HS-27A (cell line): ENCODE results near the gene ZBTB20.

ENCODE experiments used
- DNase-seq: peaks from one replicate; pipeline ENCODE4 v3.0.0-alpha.2; 2012; ENCODE audit warnings: low read depth, missing footprints

The ZBTB20 gene

GRCh38 chr3:114928989-114929640, 218.0 kb downstream of the ZBTB20 start:
- no peak for DNase-seq

GRCh38 chr3:114904633-114905032, 242.5 kb downstream of the ZBTB20 start:
- DNase-seq = no peak

- no peak for DNase-seq
These were observed 243.9 kb downstream of the ZBTB20 start for GRCh38 chr3:114903213-114903612.

GRCh38 chr3:114902691-114903101, 244.4 kb downstream of the ZBTB20 start:
- DNase-seq = no peak

- no peak for DNase-seq
These were observed 246.2 kb downstream of the ZBTB20 start for GRCh38 chr3:114900908-114901307.

GRCh38 chr3:114899186-114899931, 247.7 kb downstream of the ZBTB20 start:
- no peak for DNase-seq

- DNase-seq = no peak
These were observed 250.1 kb downstream of the ZBTB20 start for GRCh38 chr3:114896978-114897377.

GRCh38 chr3:114893361-114893760, 253.7 kb downstream of the ZBTB20 start:
- DNase-seq = no peak

GRCh38 chr3:114892880-114893279, 254.2 kb downstream of the ZBTB20 start:
- no peak for DNase-seq

- no peak for DNase-seq
These were observed 254.8 kb downstream of the ZBTB20 start for GRCh38 chr3:114892131-114892879.

GRCh38 chr3:114887806-114888205, 259.3 kb downstream of the ZBTB20 start:
- no peak for DNase-seq

- no peak for DNase-seq
These were observed 260.2 kb downstream of the ZBTB20 start for GRCh38 chr3:114886905-114887304.

- DNase-seq = no peak
These were observed 262.7 kb downstream of the ZBTB20 start for GRCh38 chr3:114884213-114884923.

GRCh38 chr3:114880078-114880477, 267.0 kb downstream of the ZBTB20 start:
- DNase-seq = no peak

GRCh38 chr3:114879059-114880031, 267.7 kb downstream of the ZBTB20 start:
- DNase-seq = peak; percentile 29

- DNase-seq = peak; percentile 19
These were observed 268.8 kb downstream of the ZBTB20 start for GRCh38 chr3:114878114-114878839.

GRCh38 chr3:114877378-114878113, 269.5 kb downstream of the ZBTB20 start:
- no peak for DNase-seq

- DNase-seq = no peak
These were observed 272.5 kb downstream of the ZBTB20 start for GRCh38 chr3:114874522-114874971.

- DNase-seq = no peak
These were observed 273.5 kb downstream of the ZBTB20 start for GRCh38 chr3:114873591-114873990.

- no peak for DNase-seq
These were observed 274.5 kb downstream of the ZBTB20 start for GRCh38 chr3:114872588-114872987.
